DND-41 (cell line): ENCODE results near the gene NBL1.

ENCODE experiments used
- CTCF ChIP-seq: IDR thresholded peaks from 2 replicates; pipeline ENCODE4 v1.5.1; 2012; ENCODE audit warnings: borderline replicate concordance, low read length, moderate library complexity, mild to moderate bottlenecking; ENCODE audit not compliant: poor library complexity, severe bottlenecking; ENCODE audit errors: extremely low read depth
- EZH2 ChIP-seq: IDR thresholded peaks from 3 replicates; pipeline ENCODE4 v1.6.1; 2012; ENCODE audit warnings: borderline replicate concordance, low read depth, mild to moderate bottlenecking, moderate library complexity, low read length, inconsistent platforms; ENCODE audit not compliant: severe bottlenecking

GRCh38 chr1:19655718-19656080, 11.6 kb downstream of the NBL1 start:
- TF ChIP-seq EZH2 = no peak
- TF ChIP-seq CTCF = no peak
